ENCODE measurements around the gene SMPX.

The SMPX gene

GRCh38 chrX:21744060-21744459 is 13.9 kb downstream of the SMPX start:
- no peak for DNase-seq (ENCODE audit: low spot score)

GRCh38 chrX:21741869-21742701 is 15.8 kb downstream of the SMPX start:
- no peak for DNase-seq (ENCODE audit: low spot score)

- no peak for DNase-seq (ENCODE audit: low spot score)
Observed at GRCh38 chrX:21741364-21741763, 16.6 kb downstream of the SMPX start.

- DNase-seq (ENCODE audit: low spot score) = no peak
Observed at GRCh38 chrX:21740329-21741274, 17.3 kb downstream of the SMPX start.

GRCh38 chrX:21738950-21739287 is 19.0 kb downstream of the SMPX start:
- DNase-seq (ENCODE audit: low spot score) = no peak

- no peak for DNase-seq (ENCODE audit: low spot score)
Observed at GRCh38 chrX:21738210-21738949, 19.5 kb downstream of the SMPX start.

- DNase-seq (ENCODE audit: low spot score) = no peak
Observed at GRCh38 chrX:21735768-21736127, 22.2 kb downstream of the SMPX start.

- DNase-seq (ENCODE audit: low spot score) = no peak
Observed at GRCh38 chrX:21735038-21735767, 22.7 kb downstream of the SMPX start.

GRCh38 chrX:21734175-21734574 is 23.7 kb downstream of the SMPX start:
- DNase-seq (ENCODE audit: low spot score) = no peak

GRCh38 chrX:21733705-21734104 is 24.2 kb downstream of the SMPX start:
- DNase-seq (ENCODE audit: low spot score) = no peak

- DNase-seq (ENCODE audit: low spot score) = no peak
Observed at GRCh38 chrX:21730026-21730425, 27.9 kb downstream of the SMPX start.

GRCh38 chrX:21728276-21728968 is 29.5 kb downstream of the SMPX start:
- no peak for DNase-seq (ENCODE audit: low spot score)

- no peak for DNase-seq (ENCODE audit: low spot score)
Observed at GRCh38 chrX:21725916-21726315, 32.0 kb downstream of the SMPX start.

- no peak for DNase-seq (ENCODE audit: low spot score)
Observed at GRCh38 chrX:21725496-21725895, 32.4 kb downstream of the SMPX start.

GRCh38 chrX:21723814-21724213 is 34.1 kb downstream of the SMPX start:
- DNase-seq (ENCODE audit: low spot score) = no peak

- DNase-seq (ENCODE audit: low spot score) = no peak
Observed at GRCh38 chrX:21723084-21723483, 34.8 kb downstream of the SMPX start.

- no peak for DNase-seq (ENCODE audit: low spot score)
Observed at GRCh38 chrX:21721195-21721594, 36.7 kb downstream of the SMPX start.

- DNase-seq (ENCODE audit: low spot score) = no peak
Observed at GRCh38 chrX:21718575-21718974, 39.3 kb downstream of the SMPX start.

GRCh38 chrX:21717802-21718201 is 40.1 kb downstream of the SMPX start:
- DNase-seq (ENCODE audit: low spot score) = no peak

- DNase-seq (ENCODE audit: low spot score) = no peak
Observed at GRCh38 chrX:21715825-21716224, 42.1 kb downstream of the SMPX start.

- no peak for DNase-seq (ENCODE audit: low spot score)
Observed at GRCh38 chrX:21715337-21715736, 42.6 kb downstream of the SMPX start.
